IMR-90 (cell line): ENCODE results near the gene TTBK2. TPM values are rescaled to one million over a fixed set of nuclear protein-coding genes. Genes with fewer than 3 reads are reported as not detected.

Source experiments
- ATAC-seq: fragments of 200-7000 bp; cut with Tn5 transposase; 2 replicates; pipeline ENCODE4 v1.9.1; 2020; ENCODE audit warnings: low read depth, mild to moderate bottlenecking, moderate library complexity
- BruUV-seq: library from RNA; stranded (reverse); fragments of 400-500 nt; replicated peaks from 2 replicates; lab custom pipeline; 2021; lab: Mats Ljungman, UMichigan
- CTCF ChIA-PET: fragments of 300-600 bp; formaldehyde crosslinking; extraction: SDS; loops from one replicate; lab custom pipeline; 2021; ENCODE audit warnings: antibody characterized with exemption; lab: Yijun Ruan, JAX
- POLR2A ChIA-PET: fragments of 300-600 bp; sonication (Branson Sonifier 250); formaldehyde crosslinking; loops from one replicate; lab custom pipeline; 2022; ENCODE audit warnings: antibody characterized with exemption; ENCODE audit not compliant: unreplicated experiment; lab: Charles Lee
- DNase-seq: peaks from one replicate; pipeline ENCODE4 v3.0.0; 2013
- H2AFZ ChIP-seq: replicated peaks from 2 replicates; pipeline ENCODE3; 2013; ENCODE audit warnings: low read length, mild to moderate bottlenecking; ENCODE audit not compliant: poor library complexity
- H2AK5ac ChIP-seq: 2 replicates; pipeline ENCODE4 v1.6.1; 2013; ENCODE audit warnings: low read depth, low read length, inconsistent platforms
- H2AK9ac ChIP-seq: replicated peaks from 2 replicates; pipeline ENCODE3; 2013; ENCODE audit warnings: mild to moderate bottlenecking, low read depth, low read length, moderate library complexity; ENCODE audit not compliant: poor library complexity
- H2BK120ac ChIP-seq: 2 replicates; pipeline ENCODE4 v1.6.1; 2013; ENCODE audit warnings: low read depth, low read length, inconsistent platforms
- H2BK15ac ChIP-seq: 3 replicates; pipeline ENCODE4 v1.6.1; 2013; ENCODE audit warnings: low read depth, low read length, inconsistent platforms
- H2BK20ac ChIP-seq: 2 replicates; pipeline ENCODE4 v1.6.1; 2013; ENCODE audit warnings: low read depth, mild to moderate bottlenecking, inconsistent platforms, low read length, moderate library complexity
- H2BK5ac ChIP-seq: 2 replicates; pipeline ENCODE4 v1.6.1; 2013; ENCODE audit warnings: mild to moderate bottlenecking, low read depth, low read length, inconsistent platforms; ENCODE audit not compliant: poor library complexity, severe bottlenecking
- H3K14ac ChIP-seq: replicated peaks from 2 replicates; pipeline ENCODE4 v1.6.1; 2013; ENCODE audit warnings: low read depth, low read length, inconsistent platforms
- H3K18ac ChIP-seq: 2 replicates; pipeline ENCODE4 v1.6.1; 2013; ENCODE audit warnings: low read depth, low read length, control low read depth
- H3K23ac ChIP-seq: 2 replicates; pipeline ENCODE4 v1.6.1; 2013; ENCODE audit warnings: low read depth, low read length, inconsistent platforms
- H3K27ac ChIP-seq: 2 replicates; pipeline ENCODE4 v1.5.1; 2013; ENCODE audit warnings: mild to moderate bottlenecking, control low read depth, low read length; ENCODE audit not compliant: insufficient read depth
- H3K27me3 ChIP-seq: 2 replicates; pipeline ENCODE4 v1.6.1; 2013; ENCODE audit warnings: low read length; ENCODE audit not compliant: control insufficient read depth, insufficient read depth
- H3K36me3 ChIP-seq: 2 replicates; pipeline ENCODE4 v1.6.1; 2013; ENCODE audit warnings: low read length, mixed read lengths; ENCODE audit not compliant: control insufficient read depth, insufficient read depth
- H3K4ac ChIP-seq: 2 replicates; pipeline ENCODE4 v1.6.1; 2013; ENCODE audit warnings: low read depth, low read length, inconsistent platforms
- H3K4me1 ChIP-seq: 2 replicates; pipeline ENCODE4 v1.6.1; 2013; ENCODE audit warnings: low read length, mixed read lengths; ENCODE audit not compliant: control insufficient read depth, insufficient read depth
- H3K4me2 ChIP-seq: 2 replicates; pipeline ENCODE4 v1.6.1; 2013; ENCODE audit warnings: low read depth, mild to moderate bottlenecking, control low read depth, low read length, moderate library complexity
- H3K4me3 ChIP-seq: 2 replicates; pipeline ENCODE4 v1.5.1; 2013; ENCODE audit warnings: low read depth, mild to moderate bottlenecking, control low read depth, low read length, moderate library complexity; ENCODE audit not compliant: insufficient read depth
- H3K56ac ChIP-seq: 2 replicates; pipeline ENCODE4 v1.6.1; 2013; ENCODE audit warnings: low read length, inconsistent platforms; ENCODE audit not compliant: insufficient read depth; ENCODE audit errors: extremely low read depth
- H3K79me1 ChIP-seq, 2 experiments: 2 replicates each; pipeline ENCODE4 v1.6.1; 2013; ENCODE audit warnings: low read length in 2 of 2, inconsistent platforms in 1 of 2, low read depth in 1 of 2
- H3K9ac ChIP-seq: 2 replicates; pipeline ENCODE4 v1.6.1; 2013; ENCODE audit warnings: low read depth, low read length, control low read depth
- H3K9me1 ChIP-seq: 2 replicates; pipeline ENCODE4 v1.6.1; 2013; ENCODE audit warnings: low read length, inconsistent platforms; ENCODE audit not compliant: insufficient read depth
- H3K9me3 ChIP-seq: 2 replicates; pipeline ENCODE4 v1.6.1; 2013; ENCODE audit warnings: low read length; ENCODE audit not compliant: control insufficient read depth, insufficient read depth
- H4K20me1 ChIP-seq: 2 replicates; pipeline ENCODE4 v1.6.1; 2013; ENCODE audit warnings: low read length, inconsistent platforms; ENCODE audit not compliant: insufficient read depth
- H4K5ac ChIP-seq: 2 replicates; pipeline ENCODE4 v1.6.1; 2013; ENCODE audit warnings: mild to moderate bottlenecking, low read depth, low read length, control low read depth
- H4K8ac ChIP-seq, 2 experiments: 2 replicates each; pipeline ENCODE4 v1.6.1; 2013; ENCODE audit warnings: low read depth in 2 of 2, low read length in 2 of 2, control low read depth in 1 of 2, inconsistent platforms in 1 of 2
- H4K91ac ChIP-seq: 2 replicates; pipeline ENCODE4 v1.6.1; 2013; ENCODE audit warnings: low read depth, low read length, inconsistent platforms; ENCODE audit not compliant: insufficient read depth
- BHLHE40 ChIP-seq: fragments of 150-350 bp; IDR thresholded peaks from 2 replicates; pipeline ENCODE4 v1.6.1; 2016; ENCODE audit warnings: mild to moderate bottlenecking, low read depth, low read length
- CHD1 ChIP-seq: IDR thresholded peaks from 2 replicates; pipeline ENCODE4 v1.6.1; 2012; ENCODE audit warnings: low read depth, low read length, improper control_type of control experiment
- CTCF ChIP-seq: conservative IDR thresholded peaks from 2 replicates; pipeline ENCODE4 v1.5.1; 2012; ENCODE audit warnings: mild to moderate bottlenecking, low read depth, low read length, improper control_type of control experiment
- ELK1 ChIP-seq: fragments of 150-350 bp; IDR thresholded peaks from 2 replicates; pipeline ENCODE4 v1.6.1; 2016; ENCODE audit warnings: low read depth, mild to moderate bottlenecking, low read length, moderate library complexity, borderline replicate concordance
- MAFK ChIP-seq: IDR thresholded peaks from 2 replicates; pipeline ENCODE4 v1.6.1; 2012; ENCODE audit warnings: low read depth, low read length, improper control_type of control experiment
- MAZ ChIP-seq: IDR thresholded peaks from 2 replicates; pipeline ENCODE4 v1.6.1; 2012; ENCODE audit warnings: low read depth, mild to moderate bottlenecking, low read length, improper control_type of control experiment, moderate library complexity, borderline replicate concordance
- MXI1 ChIP-seq: IDR thresholded peaks from 2 replicates; pipeline ENCODE4 v1.6.1; 2012; ENCODE audit warnings: low read depth, mild to moderate bottlenecking, low read length, moderate library complexity, borderline replicate concordance
- POLR2A ChIP-seq: IDR thresholded peaks from 2 replicates; pipeline ENCODE4 v1.6.1; 2012; ENCODE audit warnings: mild to moderate bottlenecking, low read depth, low read length
- RAD21 ChIP-seq: IDR thresholded peaks from 2 replicates; pipeline ENCODE4 v1.6.1; 2012; ENCODE audit warnings: low read length, improper control_type of control experiment
- RCOR1 ChIP-seq: IDR thresholded peaks from 2 replicates; pipeline ENCODE4 v1.6.1; 2012; ENCODE audit warnings: mild to moderate bottlenecking, low read length, improper control_type of control experiment; ENCODE audit not compliant: insufficient replicate concordance
- RFX5 ChIP-seq: IDR thresholded peaks from 2 replicates; pipeline ENCODE4 v1.8.0; 2012; ENCODE audit warnings: low read depth, mild to moderate bottlenecking, low read length, moderate library complexity
- SMC3 ChIP-seq: fragments of 150-350 bp; IDR thresholded peaks from 2 replicates; pipeline ENCODE4 v1.6.1; 2016; ENCODE audit warnings: low read depth, mild to moderate bottlenecking, antibody characterized with exemption, low read length, moderate library complexity
- USF2 ChIP-seq: fragments of 150-350 bp; IDR thresholded peaks from 2 replicates; pipeline ENCODE4 v1.6.1; 2017; ENCODE audit warnings: mild to moderate bottlenecking, antibody characterized with exemption, low read length, low read depth
- WGBS, 2 experiments: methylation state at CpG; one replicate each; pipeline versions ENCODE4 v1.1.5 to v1.1.7; 2013; ENCODE audit warnings: missing lambda C conversion rate in 2 of 2; ENCODE audit not compliant: insufficient read length in 1 of 2; ENCODE audit errors: extremely low coverage in 2 of 2; 5-methylcytosine and 5-hydroxymethylcytosine counted together
- dilution Hi-C: fragments of 300-500 bp; cut with HindIII; formaldehyde crosslinking; loops from one replicate; pipeline ENCODE4 v1.14.3; 2018; ENCODE audit warnings: low sequenced_read_pairs; ENCODE audit not compliant: unreplicated experiment
- in situ Hi-C: fragments of 300-500 bp; cut with MboI; formaldehyde crosslinking; loops from 3 replicates; pipeline ENCODE4 v1.14.3; 2019; ENCODE audit warnings: low sequenced_read_pairs, inconsistent platforms, mixed read lengths
- intact Hi-C: fragments of 100-400 bp; cut with micrococcal nuclease; formaldehyde crosslinking; loops from 2 replicates; pipeline ENCODE4 v1.10.0; 2022
- polyA plus RNA-seq, 3 experiments: library from polyadenylated mRNA; depleted of rRNA; stranded (reverse); fragments of >200 nt; gene quantifications; 2 replicates each; pipeline ENCODE4 v1.2.3, GENCODE V29; 2012; ENCODE audit warnings: low replicate concordance in 1 of 3
- total RNA-seq: library from RNA; depleted of rRNA; stranded (reverse); fragments of >200 nt; gene quantifications from 2 replicates; pipeline ENCODE4 v1.2.3, GENCODE V29; 2012

Gene TTBK2
- total and polyA plus RNA-seq, 2 of the 4 experiments (the other 2 are of a cell fraction) = 2.4 to 3.2 TPM

- no peak overlapping the region for H2AK9ac ChIP-seq
- H3K23ac ChIP-seq = no peak overlapping the region
- no TSS peak for BruUV-seq
- H2AFZ ChIP-seq = no peak overlapping the region
- TF ChIP-seq RCOR1 (no peak), MXI1 (no peak), RAD21 (no peak), BHLHE40 (no peak), RFX5 (no peak), SMC3 (no peak), CHD1 (no peak), ELK1 (no peak), MAFK (no peak), MAZ (no peak), POLR2A (no peak), CTCF (no peak), USF2 (no peak)
- no peak overlapping the region for H3K9ac ChIP-seq
- intact Hi-C loops (no loop called here), in situ Hi-C loops (no loop called here), dilution Hi-C loops (no loop called here)
- no peak overlapping the region for H3K4me3 ChIP-seq
- H2BK15ac ChIP-seq = no peak overlapping the region
- no peak overlapping the region for H3K4ac ChIP-seq
- H2BK20ac ChIP-seq = no peak overlapping the region
- H3K56ac ChIP-seq = no peak overlapping the region
- ATAC-seq = no peak
- no peak for DNase-seq
- no peaks in the 10 kb centered on the region for H3K27me3 ChIP-seq
- no peak overlapping the region for H3K4me2 ChIP-seq
- CTCF ChIA-PET = no interaction called here
- no peak overlapping the region for H3K14ac ChIP-seq
- H4K20me1 ChIP-seq = no peaks in the 10 kb centered on the region
- H3K79me1 ChIP-seq = no peaks in the 10 kb centered on the region; a peak in 1 of 4 replicates
- H3K9me3 ChIP-seq = no peaks in the 10 kb centered on the region
- no peak overlapping the region for H4K8ac ChIP-seq
- POLR2A ChIA-PET = no interaction called here
- H2BK5ac ChIP-seq = no peak overlapping the region
- H3K27ac ChIP-seq = no peak overlapping the region
- H4K5ac ChIP-seq = no peak overlapping the region
- peaks cover 8% of the 10 kb centered on the region for H3K36me3 ChIP-seq
- H3K9me1 ChIP-seq = no peaks in the 10 kb centered on the region
- WGBS, 2 experiments = no CpG with 5 or more reads among the region's 4 CpGs
- H3K4me1 ChIP-seq = no peaks in the 10 kb centered on the region
- H2AK5ac ChIP-seq = no peak overlapping the region
- no peak overlapping the region for H4K91ac ChIP-seq
- H3K18ac ChIP-seq = no peak overlapping the region
- H2BK120ac ChIP-seq = no peak overlapping the region
Observed at GRCh38 chr15:42803436-42803835, 117.1 kb downstream of the TTBK2 start.
